ENCODE data around the gene ADNP2. TPM values are rescaled to one million over a fixed set of nuclear protein-coding genes. Genes with fewer than 3 reads are reported as not detected.
A peak's percentile ranks its signal among the peaks of the same experiment; 100 is the strongest.

The ADNP2 gene
- total RNA-seq, 1 experiment from 2014 or later = 40.5 TPM

DNA sequence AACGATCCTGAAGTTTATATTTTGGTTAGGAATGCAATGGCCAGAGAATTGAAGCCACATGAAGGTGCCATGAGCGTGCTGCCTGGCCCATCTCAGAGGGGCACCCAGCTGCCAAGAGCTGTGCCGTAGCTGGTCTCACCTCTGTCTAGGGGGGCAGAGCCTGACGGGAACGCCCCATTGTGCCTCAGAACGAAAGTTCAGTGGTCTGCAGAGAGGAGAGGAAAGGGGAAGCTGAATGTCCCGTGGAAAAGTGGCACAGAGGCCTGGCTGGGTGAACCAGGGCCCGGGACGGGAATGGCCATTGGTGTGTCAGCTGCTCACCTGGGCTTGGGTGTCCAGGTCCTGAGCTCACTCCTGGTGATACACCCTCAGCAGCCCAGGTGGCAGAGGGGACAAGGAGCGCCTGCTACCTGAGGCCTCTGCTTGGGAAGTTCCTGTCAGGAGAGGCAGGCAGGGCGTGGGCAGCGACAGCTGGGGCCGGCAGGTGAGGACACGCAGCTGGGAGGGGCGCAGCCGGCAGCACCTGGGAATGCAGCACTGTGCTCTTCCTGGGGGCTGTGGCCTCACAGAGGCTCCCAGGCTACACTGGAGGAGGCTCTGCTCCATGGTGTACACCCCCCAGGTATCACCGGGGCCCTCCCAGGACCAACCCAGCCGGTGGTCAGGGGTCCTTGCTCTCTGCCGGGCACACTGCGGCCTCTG lies 70.9 kb downstream of the ADNP2 start:
- CTCF ChIA-PET = no interaction called here
- ATAC-seq = no peak

DNA sequence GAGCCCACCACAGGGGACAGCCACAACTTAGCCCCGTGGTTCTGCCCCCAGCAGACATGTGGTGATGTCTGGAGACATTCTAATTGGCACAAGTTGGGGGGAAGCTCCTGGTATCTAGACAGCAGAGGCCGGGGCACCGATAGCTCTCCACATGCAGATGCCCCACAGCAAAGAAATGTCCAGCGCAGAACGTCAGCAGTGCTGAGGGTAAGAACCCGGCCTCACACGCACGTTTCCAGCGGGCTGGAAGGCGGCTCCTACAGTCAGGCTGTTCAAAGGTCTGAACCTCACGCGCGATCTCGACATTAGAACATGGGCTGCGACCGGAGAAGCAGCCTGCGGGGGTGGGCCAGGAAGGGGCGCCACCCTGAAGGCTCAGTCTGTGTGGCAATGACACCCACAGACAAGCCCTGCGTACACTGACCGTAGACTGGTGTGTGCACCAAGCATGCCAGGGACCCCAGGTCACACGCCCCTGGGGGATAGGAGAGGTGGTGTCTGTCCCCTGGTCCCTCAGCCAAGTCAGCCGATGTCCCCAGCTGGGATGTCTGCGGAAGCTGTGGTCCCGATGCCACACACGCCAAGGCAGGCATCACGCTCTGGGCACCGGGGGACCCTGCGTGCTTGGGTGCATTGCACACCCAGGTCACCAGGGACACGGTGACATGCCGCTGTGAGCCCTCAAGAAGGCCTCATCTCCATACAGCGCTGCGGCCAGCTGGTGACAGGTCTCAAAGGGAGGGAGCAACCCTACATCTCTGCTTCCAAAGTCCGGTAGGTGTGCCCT lies 71.9 kb downstream of the ADNP2 start:
- DNase-seq (ENCODE audit: low read depth, low spot score) = no peak
- no peak overlapping the region for H3K27ac ChIP-seq (ENCODE audit: low read length)
- TF ChIP-seq TCF7L2 (IDR thresholded peaks at IDR 0.05; ENCODE audit: low read depth, low read length) (no peak), SIN3A (IDR thresholded peaks at IDR 0.05; ENCODE audit: borderline replicate concordance, insufficient read depth, low read depth, low read length) (no peak), POLR2AphosphoS5 (IDR thresholded peaks at IDR 0.05; ENCODE audit: low read depth, low read length) (no peak)
- TF ChIP-seq, protein P1, sequence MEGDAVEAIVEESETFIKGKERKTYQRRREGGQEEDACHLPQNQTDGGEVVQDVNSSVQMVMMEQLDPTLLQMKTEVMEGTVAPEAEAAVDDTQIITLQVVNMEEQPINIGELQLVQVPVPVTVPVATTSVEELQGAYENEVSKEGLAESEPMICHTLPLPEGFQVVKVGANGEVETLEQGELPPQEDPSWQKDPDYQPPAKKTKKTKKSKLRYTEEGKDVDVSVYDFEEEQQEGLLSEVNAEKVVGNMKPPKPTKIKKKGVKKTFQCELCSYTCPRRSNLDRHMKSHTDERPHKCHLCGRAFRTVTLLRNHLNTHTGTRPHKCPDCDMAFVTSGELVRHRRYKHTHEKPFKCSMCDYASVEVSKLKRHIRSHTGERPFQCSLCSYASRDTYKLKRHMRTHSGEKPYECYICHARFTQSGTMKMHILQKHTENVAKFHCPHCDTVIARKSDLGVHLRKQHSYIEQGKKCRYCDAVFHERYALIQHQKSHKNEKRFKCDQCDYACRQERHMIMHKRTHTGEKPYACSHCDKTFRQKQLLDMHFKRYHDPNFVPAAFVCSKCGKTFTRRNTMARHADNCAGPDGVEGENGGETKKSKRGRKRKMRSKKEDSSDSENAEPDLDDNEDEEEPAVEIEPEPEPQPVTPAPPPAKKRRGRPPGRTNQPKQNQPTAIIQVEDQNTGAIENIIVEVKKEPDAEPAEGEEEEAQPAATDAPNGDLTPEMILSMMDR (IDR thresholded peaks at IDR 0.05) = no peak
- TF ChIP-seq, protein P2, sequence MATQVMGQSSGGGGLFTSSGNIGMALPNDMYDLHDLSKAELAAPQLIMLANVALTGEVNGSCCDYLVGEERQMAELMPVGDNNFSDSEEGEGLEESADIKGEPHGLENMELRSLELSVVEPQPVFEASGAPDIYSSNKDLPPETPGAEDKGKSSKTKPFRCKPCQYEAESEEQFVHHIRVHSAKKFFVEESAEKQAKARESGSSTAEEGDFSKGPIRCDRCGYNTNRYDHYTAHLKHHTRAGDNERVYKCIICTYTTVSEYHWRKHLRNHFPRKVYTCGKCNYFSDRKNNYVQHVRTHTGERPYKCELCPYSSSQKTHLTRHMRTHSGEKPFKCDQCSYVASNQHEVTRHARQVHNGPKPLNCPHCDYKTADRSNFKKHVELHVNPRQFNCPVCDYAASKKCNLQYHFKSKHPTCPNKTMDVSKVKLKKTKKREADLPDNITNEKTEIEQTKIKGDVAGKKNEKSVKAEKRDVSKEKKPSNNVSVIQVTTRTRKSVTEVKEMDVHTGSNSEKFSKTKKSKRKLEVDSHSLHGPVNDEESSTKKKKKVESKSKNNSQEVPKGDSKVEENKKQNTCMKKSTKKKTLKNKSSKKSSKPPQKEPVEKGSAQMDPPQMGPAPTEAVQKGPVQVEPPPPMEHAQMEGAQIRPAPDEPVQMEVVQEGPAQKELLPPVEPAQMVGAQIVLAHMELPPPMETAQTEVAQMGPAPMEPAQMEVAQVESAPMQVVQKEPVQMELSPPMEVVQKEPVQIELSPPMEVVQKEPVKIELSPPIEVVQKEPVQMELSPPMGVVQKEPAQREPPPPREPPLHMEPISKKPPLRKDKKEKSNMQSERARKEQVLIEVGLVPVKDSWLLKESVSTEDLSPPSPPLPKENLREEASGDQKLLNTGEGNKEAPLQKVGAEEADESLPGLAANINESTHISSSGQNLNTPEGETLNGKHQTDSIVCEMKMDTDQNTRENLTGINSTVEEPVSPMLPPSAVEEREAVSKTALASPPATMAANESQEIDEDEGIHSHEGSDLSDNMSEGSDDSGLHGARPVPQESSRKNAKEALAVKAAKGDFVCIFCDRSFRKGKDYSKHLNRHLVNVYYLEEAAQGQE (IDR thresholded peaks at IDR 0.05; ENCODE audit: insufficient read depth in 1 of 2, low read depth in 2 of 2, low read length in 1 of 2) = no peak
- in situ Hi-C loops (cut with HindIII; ENCODE audit: low pct_unique_long_range_greater_than_20kb, low sequenced_read_pairs) = no loop called here
- no TSS peak for BruUV-seq (replicated peaks)
- no peaks in the 10 kb centered on the region for H3K27me3 ChIP-seq (ENCODE audit: control insufficient read depth, insufficient read depth, low read length)
- ChIA-PET CTCF (interaction anchor here (0.6 kb wide), 1 partner anchor 22 kb away, joined by 3 read pairs; no protein-coding TSS in a partner anchor), POLR2A (no interaction called here)
- H3K36me3 ChIP-seq (ENCODE audit: control insufficient read depth, insufficient read depth, low read length) = no peaks in the 10 kb centered on the region
- peak; percentile 30; the same call in 1 of the 2 replicates for ATAC-seq
- H3K4me3 ChIP-seq (ENCODE audit: low read depth in 2 of 2, low read length in 2 of 2) = no peak overlapping the region
- H3K4me1 ChIP-seq (ENCODE audit: control insufficient read depth, insufficient read depth, low read length) = 0 out of 2 replicates have a peak, but pooled peaks cover 6% of the 10 kb centered on the region
- intact Hi-C loops (cut with micrococcal nuclease; ENCODE audit: unreplicated experiment) = no loop called here
- H3K9me3 ChIP-seq (ENCODE audit: control insufficient read depth, insufficient read depth, low read depth, low read length) = no peaks in the 10 kb centered on the region

More for the DNA sequence above, 70.9 kb downstream of the ADNP2 start:
- Histone ChIP-seq H3K36me3 (ENCODE audit: control insufficient read depth, insufficient read depth, low read length) (no peaks in the 10 kb centered on the region), H3K27me3 (ENCODE audit: control insufficient read depth, insufficient read depth, low read length) (no peaks in the 10 kb centered on the region), H3K9me3 (ENCODE audit: control insufficient read depth, insufficient read depth, low read depth, low read length) (no peaks in the 10 kb centered on the region), H3K27ac (ENCODE audit: low read length) (no peak overlapping the region), H3K4me1 (ENCODE audit: control insufficient read depth, insufficient read depth, low read length) (0 out of 2 replicates have a peak, but pooled peaks cover 6% of the 10 kb centered on the region), H3K4me3 (ENCODE audit: low read depth in 2 of 2, low read length in 2 of 2) (no peak overlapping the region)
- TF ChIP-seq SIN3A (IDR thresholded peaks at IDR 0.05; ENCODE audit: borderline replicate concordance, insufficient read depth, low read depth, low read length) (no peak), TCF7L2 (IDR thresholded peaks at IDR 0.05; ENCODE audit: low read depth, low read length) (no peak), POLR2AphosphoS5 (IDR thresholded peaks at IDR 0.05; ENCODE audit: low read depth, low read length) (no peak)
- TF ChIP-seq, protein P2 (IDR thresholded peaks at IDR 0.05; ENCODE audit: insufficient read depth in 1 of 2, low read depth in 2 of 2, low read length in 1 of 2) = no peak
- TF ChIP-seq, protein P1 (IDR thresholded peaks at IDR 0.05) = no peak
- intact Hi-C loops (cut with micrococcal nuclease; ENCODE audit: unreplicated experiment) (no loop called here), in situ Hi-C loops (cut with HindIII; ENCODE audit: low pct_unique_long_range_greater_than_20kb, low sequenced_read_pairs) (no loop called here)
- no peak for DNase-seq (ENCODE audit: low read depth, low spot score)
- POLR2A ChIA-PET = no interaction called here
- no TSS peak for BruUV-seq (replicated peaks)
